ENCODE results near the gene SKOR1.

Gene SKOR1

GRCh38 chr15:67825881-67826716, 790 bp downstream of the SKOR1 start:
- no peak for DNase-seq (ENCODE audit: low read depth, low spot score)

GRCh38 chr15:67826717-67827561, 1.6 kb downstream of the SKOR1 start:
- in situ Hi-C loops (cut with HindIII; ENCODE audit: low sequenced_read_pairs): no loop called here
- DNase-seq (ENCODE audit: low read depth, low spot score): no peak
- no peak overlapping the region for H3K4me3 ChIP-seq (ENCODE audit: low read depth, low read length)
- TF ChIP-seq CTCF (IDR thresholded peaks at IDR 0.05; ENCODE audit: low read depth, low read length): no peak

More at GRCh38 chr15:67825881-67826716, 790 bp downstream of the SKOR1 start:
- TF ChIP-seq CTCF (IDR thresholded peaks at IDR 0.05; ENCODE audit: low read depth, low read length): no peak
- in situ Hi-C loops (cut with HindIII; ENCODE audit: low sequenced_read_pairs): no loop called here
- H3K4me3 ChIP-seq (ENCODE audit: low read depth, low read length): no peak overlapping the region

- TF ChIP-seq CTCF (IDR thresholded peaks at IDR 0.05; ENCODE audit: low read depth, low read length): no peak
- in situ Hi-C loops (cut with HindIII; ENCODE audit: low sequenced_read_pairs): no loop called here
- no peak for DNase-seq (ENCODE audit: low read depth, low spot score)
- H3K4me3 ChIP-seq (ENCODE audit: low read depth, low read length): no peak overlapping the region
Measured at GRCh38 chr15:67827562-67828277, 2.4 kb downstream of the SKOR1 start.

- TF ChIP-seq CTCF (IDR thresholded peaks at IDR 0.05; ENCODE audit: low read depth, low read length): no peak
- no peak for DNase-seq (ENCODE audit: low read depth, low spot score)
- in situ Hi-C loops (cut with HindIII; ENCODE audit: low sequenced_read_pairs): no loop called here
- no peak overlapping the region for H3K4me3 ChIP-seq (ENCODE audit: low read depth, low read length)
Measured at GRCh38 chr15:67828278-67828968, 3.1 kb downstream of the SKOR1 start.

GRCh38 chr15:67828969-67829646, 3.8 kb downstream of the SKOR1 start:
- DNase-seq (ENCODE audit: low read depth, low spot score): no peak
- no peak for TF ChIP-seq CTCF (IDR thresholded peaks at IDR 0.05; ENCODE audit: low read depth, low read length)
- in situ Hi-C loops (cut with HindIII; ENCODE audit: low sequenced_read_pairs): no loop called here

More at GRCh38 chr15:67828969-67829646, 3.8 kb downstream of the SKOR1 start:
- H3K4me3 ChIP-seq (ENCODE audit: low read depth, low read length): no peak overlapping the region
